Neural cell (in vitro differentiated cells): Measurements from ENCODE around the gene DENND6A. TPM values are rescaled to one million over a fixed set of nuclear protein-coding genes. Genes with fewer than 3 reads are reported as not detected.

Experiments
- H2AFZ ChIP-seq: fragments of 200-600, 300-800 bp; sonication (generic), shearing (Covaris generic); 2 replicates; pipeline ENCODE4 v1.6.0; 2014; ENCODE audit warnings: low read depth, mild to moderate bottlenecking, antibody characterized with exemption, low read length, moderate library complexity
- H3F3A ChIP-seq: fragments of 200-600 bp; shearing (Covaris generic); 2 replicates; pipeline ENCODE4 v1.6.1; 2016; ENCODE audit warnings: mild to moderate bottlenecking, moderate library complexity, mixed read lengths, antibody characterized with exemption, low read length; ENCODE audit not compliant: insufficient read depth, poor library complexity, severe bottlenecking
- H3K27ac ChIP-seq: fragments of 200-600, 300-800 bp; sonication (generic), shearing (Covaris generic); 2 replicates; pipeline ENCODE4 v1.5.1; 2014; ENCODE audit warnings: mild to moderate bottlenecking, low read length, moderate library complexity
- H3K27me3 ChIP-seq: fragments of 300-800, 200-600 bp; sonication (generic), shearing (Covaris generic); 2 replicates; pipeline ENCODE4 v1.6.0; 2014; ENCODE audit warnings: mild to moderate bottlenecking, low read depth, low read length, moderate library complexity; ENCODE audit not compliant: insufficient read depth
- H3K36me3 ChIP-seq: fragments of 300-800, 200-600 bp; sonication (generic), shearing (Covaris generic); 2 replicates; pipeline ENCODE4 v1.5.1; 2014; ENCODE audit warnings: mild to moderate bottlenecking, antibody characterized with exemption, low read length, moderate library complexity; ENCODE audit not compliant: insufficient read depth
- H3K4me2 ChIP-seq: fragments of 300-800, 200-600 bp; sonication (generic), shearing (Covaris generic); 2 replicates; pipeline ENCODE4 v1.6.0; 2014; ENCODE audit warnings: mild to moderate bottlenecking, low read length
- H3K4me3 ChIP-seq: fragments of 300-800, 200-600 bp; sonication (generic), shearing (Covaris generic); 2 replicates; pipeline ENCODE4 v1.5.1; 2014; ENCODE audit warnings: mild to moderate bottlenecking, low read length, moderate library complexity
- H3K79me2 ChIP-seq: fragments of 200-600 bp; shearing (Covaris generic); replicated peaks from 2 replicates; pipeline ENCODE4 v1.6.0; 2014; ENCODE audit warnings: mild to moderate bottlenecking, low read length, moderate library complexity; ENCODE audit not compliant: insufficient read depth
- H3K9ac ChIP-seq: fragments of 300-800, 200-600 bp; sonication (generic), shearing (Covaris generic); 2 replicates; pipeline ENCODE4 v1.6.1; 2016; ENCODE audit warnings: mild to moderate bottlenecking, low read length, mixed read lengths
- H3K9me2 ChIP-seq: fragments of 200-600 bp; shearing (Covaris generic); 2 replicates; pipeline ENCODE4 v1.6.1; 2016; ENCODE audit warnings: mild to moderate bottlenecking, low read length, mixed read lengths; ENCODE audit not compliant: insufficient read depth
- H3K9me3 ChIP-seq: fragments of 200-600, 300-800 bp; sonication (generic), shearing (Covaris generic); 2 replicates; pipeline ENCODE4 v1.6.1; 2016; ENCODE audit warnings: mild to moderate bottlenecking, mixed run types, low read length, moderate library complexity, mixed read lengths
- H4K20me1 ChIP-seq: fragments of 200-600 bp; shearing (Covaris generic); 2 replicates; pipeline ENCODE4 v1.6.1; 2016; ENCODE audit warnings: mild to moderate bottlenecking, mixed run types; ENCODE audit not compliant: insufficient read depth
- EP300 ChIP-seq: fragments of 450-650 bp; conservative IDR thresholded peaks from 2 replicates; pipeline ENCODE4 v1.6.1; 2014; ENCODE audit warnings: antibody characterized with exemption, mild to moderate bottlenecking, moderate library complexity; ENCODE audit not compliant: poor library complexity, severe bottlenecking
- EZH2 ChIP-seq: fragments of 200-600, 300-800 bp; shearing (Covaris generic), sonication (generic); IDR thresholded peaks from 2 replicates; pipeline ENCODE4 v1.6.1; 2014; ENCODE audit warnings: antibody characterized with exemption, low read length, borderline replicate concordance, mild to moderate bottlenecking; ENCODE audit not compliant: insufficient read depth, poor library complexity, severe bottlenecking
- MXI1 ChIP-seq: fragments of 450-650 bp; conservative IDR thresholded peaks from 2 replicates; pipeline ENCODE4 v1.6.1; 2014; ENCODE audit warnings: antibody characterized with exemption, mild to moderate bottlenecking; ENCODE audit not compliant: poor library complexity, severe bottlenecking
- POLR2AphosphoS5 ChIP-seq: IDR thresholded peaks from 2 replicates; pipeline ENCODE4 v1.6.1; 2012
- RAD21 ChIP-seq: fragments of 450-650 bp; conservative IDR thresholded peaks from 2 replicates; pipeline ENCODE4 v1.6.1; 2014; ENCODE audit warnings: antibody characterized with exemption, mild to moderate bottlenecking, moderate library complexity
- SMC3 ChIP-seq: fragments of 450-650 bp; conservative IDR thresholded peaks from 2 replicates; pipeline ENCODE4 v1.6.1; 2014; ENCODE audit warnings: antibody characterized with exemption, mild to moderate bottlenecking, moderate library complexity; ENCODE audit not compliant: poor library complexity
- TAF1 ChIP-seq: IDR thresholded peaks from 2 replicates; pipeline ENCODE4 v1.6.1; 2012; ENCODE audit warnings: low read depth
- polyA plus RNA-seq: library from polyadenylated mRNA; depleted of rRNA; stranded (reverse); fragments of >200 nt; gene quantifications from 2 replicates; pipeline ENCODE4 v1.2.3, GENCODE V29; 2014
- TF ChIP-seq, protein P1 (sequence below): fragments of 450-650 bp; IDR thresholded peaks from 2 replicates; pipeline ENCODE4 v1.5.1; 2014; ENCODE audit warnings: antibody characterized with exemption, mild to moderate bottlenecking, moderate library complexity; ENCODE audit not compliant: poor library complexity, severe bottlenecking
- TF ChIP-seq, protein P2 (sequence below): IDR thresholded peaks from 2 replicates; pipeline ENCODE4 v1.6.1; 2012; ENCODE audit warnings: borderline replicate concordance

DENND6A gene
- polyA plus RNA-seq, 1 donor from 2014 or later, result 24.0 TPM

DNA sequence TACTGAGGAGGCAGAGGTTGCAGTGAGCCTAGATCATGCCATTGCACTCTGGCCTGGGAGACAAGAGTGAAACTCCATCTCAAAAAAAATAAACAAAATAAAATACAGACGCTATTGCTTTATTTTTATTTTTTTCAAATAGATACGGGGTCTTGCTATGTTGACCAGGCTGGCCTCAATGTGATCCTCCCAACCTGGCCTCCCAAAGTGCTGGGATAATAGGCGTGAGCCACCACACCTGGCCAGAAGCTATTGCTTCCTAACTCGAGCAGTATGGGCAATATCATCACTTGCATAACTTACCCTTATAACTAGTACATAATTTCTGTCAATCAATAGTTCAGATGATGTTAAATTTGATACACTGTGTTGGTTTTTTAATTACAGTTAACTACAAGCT lies 98.7 kb downstream of the DENND6A start:
- Histone ChIP-seq H3F3A (peaks cover 4% of the 10 kb centered on the region), H2AFZ (no peak overlapping the region), H3K9me2 (no peaks in the 10 kb centered on the region), H3K9me3 (no peaks in the 10 kb centered on the region), H3K27ac (no peak overlapping the region), H3K9ac (no peak overlapping the region), H4K20me1 (no peaks in the 10 kb centered on the region), H3K27me3 (no peaks in the 10 kb centered on the region), H3K36me3 (no peaks in the 10 kb centered on the region), H3K79me2 (peaks cover 81% of the 10 kb centered on the region), H3K4me2 (no peak overlapping the region), H3K4me3 (peak overlapping the region; percentile 88)
- TF ChIP-seq EP300, result no peak
- no peak for TF ChIP-seq MXI1
- TF ChIP-seq RAD21, result no peak
- TF ChIP-seq EZH2, result no peak
- no peak for TF ChIP-seq POLR2AphosphoS5
- TF ChIP-seq SMC3, result no peak
- TF ChIP-seq, protein P1, sequence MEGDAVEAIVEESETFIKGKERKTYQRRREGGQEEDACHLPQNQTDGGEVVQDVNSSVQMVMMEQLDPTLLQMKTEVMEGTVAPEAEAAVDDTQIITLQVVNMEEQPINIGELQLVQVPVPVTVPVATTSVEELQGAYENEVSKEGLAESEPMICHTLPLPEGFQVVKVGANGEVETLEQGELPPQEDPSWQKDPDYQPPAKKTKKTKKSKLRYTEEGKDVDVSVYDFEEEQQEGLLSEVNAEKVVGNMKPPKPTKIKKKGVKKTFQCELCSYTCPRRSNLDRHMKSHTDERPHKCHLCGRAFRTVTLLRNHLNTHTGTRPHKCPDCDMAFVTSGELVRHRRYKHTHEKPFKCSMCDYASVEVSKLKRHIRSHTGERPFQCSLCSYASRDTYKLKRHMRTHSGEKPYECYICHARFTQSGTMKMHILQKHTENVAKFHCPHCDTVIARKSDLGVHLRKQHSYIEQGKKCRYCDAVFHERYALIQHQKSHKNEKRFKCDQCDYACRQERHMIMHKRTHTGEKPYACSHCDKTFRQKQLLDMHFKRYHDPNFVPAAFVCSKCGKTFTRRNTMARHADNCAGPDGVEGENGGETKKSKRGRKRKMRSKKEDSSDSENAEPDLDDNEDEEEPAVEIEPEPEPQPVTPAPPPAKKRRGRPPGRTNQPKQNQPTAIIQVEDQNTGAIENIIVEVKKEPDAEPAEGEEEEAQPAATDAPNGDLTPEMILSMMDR, result no peak
- TF ChIP-seq, protein P2, sequence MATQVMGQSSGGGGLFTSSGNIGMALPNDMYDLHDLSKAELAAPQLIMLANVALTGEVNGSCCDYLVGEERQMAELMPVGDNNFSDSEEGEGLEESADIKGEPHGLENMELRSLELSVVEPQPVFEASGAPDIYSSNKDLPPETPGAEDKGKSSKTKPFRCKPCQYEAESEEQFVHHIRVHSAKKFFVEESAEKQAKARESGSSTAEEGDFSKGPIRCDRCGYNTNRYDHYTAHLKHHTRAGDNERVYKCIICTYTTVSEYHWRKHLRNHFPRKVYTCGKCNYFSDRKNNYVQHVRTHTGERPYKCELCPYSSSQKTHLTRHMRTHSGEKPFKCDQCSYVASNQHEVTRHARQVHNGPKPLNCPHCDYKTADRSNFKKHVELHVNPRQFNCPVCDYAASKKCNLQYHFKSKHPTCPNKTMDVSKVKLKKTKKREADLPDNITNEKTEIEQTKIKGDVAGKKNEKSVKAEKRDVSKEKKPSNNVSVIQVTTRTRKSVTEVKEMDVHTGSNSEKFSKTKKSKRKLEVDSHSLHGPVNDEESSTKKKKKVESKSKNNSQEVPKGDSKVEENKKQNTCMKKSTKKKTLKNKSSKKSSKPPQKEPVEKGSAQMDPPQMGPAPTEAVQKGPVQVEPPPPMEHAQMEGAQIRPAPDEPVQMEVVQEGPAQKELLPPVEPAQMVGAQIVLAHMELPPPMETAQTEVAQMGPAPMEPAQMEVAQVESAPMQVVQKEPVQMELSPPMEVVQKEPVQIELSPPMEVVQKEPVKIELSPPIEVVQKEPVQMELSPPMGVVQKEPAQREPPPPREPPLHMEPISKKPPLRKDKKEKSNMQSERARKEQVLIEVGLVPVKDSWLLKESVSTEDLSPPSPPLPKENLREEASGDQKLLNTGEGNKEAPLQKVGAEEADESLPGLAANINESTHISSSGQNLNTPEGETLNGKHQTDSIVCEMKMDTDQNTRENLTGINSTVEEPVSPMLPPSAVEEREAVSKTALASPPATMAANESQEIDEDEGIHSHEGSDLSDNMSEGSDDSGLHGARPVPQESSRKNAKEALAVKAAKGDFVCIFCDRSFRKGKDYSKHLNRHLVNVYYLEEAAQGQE, result no peak
- TF ChIP-seq TAF1, result no peak

DNA sequence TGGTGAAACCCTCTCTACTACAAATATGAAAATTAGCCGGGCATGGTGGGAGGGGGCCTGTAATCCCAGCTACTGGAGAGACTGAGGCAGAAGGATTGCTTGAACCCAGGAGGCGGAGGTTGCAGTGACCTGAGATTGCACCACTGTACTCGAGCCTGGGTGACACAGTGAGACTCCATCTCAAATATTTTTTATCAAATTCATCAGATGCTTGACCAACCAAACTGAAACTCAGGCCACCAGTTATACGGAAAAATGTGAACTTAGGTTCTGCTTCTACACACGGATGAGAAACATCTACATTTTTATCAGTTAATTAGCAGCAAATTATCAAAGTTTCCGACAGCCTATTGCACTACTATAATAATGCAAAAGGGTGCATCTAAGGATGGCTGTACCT lies 100.6 kb downstream of the DENND6A start:
- no peaks in the 10 kb centered on the region for H3K27me3 ChIP-seq
- TF ChIP-seq TAF1 (no peak), MXI1 (no peak), SMC3 (no peak), EP300 (no peak), RAD21 (no peak), EZH2 (no peak), POLR2AphosphoS5 (no peak)
- TF ChIP-seq, protein P1, result no peak
- TF ChIP-seq, protein P2, result no peak
- peaks cover 82% of the 10 kb centered on the region for H3K79me2 ChIP-seq
- no peaks in the 10 kb centered on the region for H4K20me1 ChIP-seq
- no peaks in the 10 kb centered on the region for H3K9me3 ChIP-seq
- H3K9me2 ChIP-seq, result no peaks in the 10 kb centered on the region
- H2AFZ ChIP-seq, result no peak overlapping the region
- no peaks in the 10 kb centered on the region for H3F3A ChIP-seq
- H3K4me3 ChIP-seq, result no peak overlapping the region
- no peaks in the 10 kb centered on the region for H3K36me3 ChIP-seq
- H3K9ac ChIP-seq, result no peak overlapping the region
- no peak overlapping the region for H3K27ac ChIP-seq
- H3K4me2 ChIP-seq, result no peak overlapping the region
